HG03060 (cell line): ENCODE results near the gene CAMSAP2.
A peak's percentile ranks its signal among the peaks of the same experiment; 100 is the strongest.
"Not testable (repeated sequence)": the region's sequence is repeated elsewhere in the genome, so short reads cannot be mapped to it uniquely, and the experiment has no call there.

ENCODE experiments used
- ATAC-seq: cut with Tn5 transposase; IDR thresholded peaks from one replicate; pipeline ENCODE4 v1.9.1; 2021; ENCODE audit warnings: low read depth, moderate number of reproducible peaks; ENCODE audit not compliant: unreplicated experiment

The CAMSAP2 gene

GRCh38 chr1:200738949-200739651 is 407 bp downstream of the CAMSAP2 start:
- ATAC-seq = no peak

GRCh38 chr1:200739702-200740570 is 1.2 kb downstream of the CAMSAP2 start:
- ATAC-seq = no peak

GRCh38 chr1:200740571-200741208 is 2.0 kb downstream of the CAMSAP2 start:
- ATAC-seq = no peak

GRCh38 chr1:200741551-200742207 is 3.0 kb downstream of the CAMSAP2 start:
- ATAC-seq = no peak

GRCh38 chr1:200744143-200744542 is 5.5 kb downstream of the CAMSAP2 start:
- ATAC-seq = no peak

DNA sequence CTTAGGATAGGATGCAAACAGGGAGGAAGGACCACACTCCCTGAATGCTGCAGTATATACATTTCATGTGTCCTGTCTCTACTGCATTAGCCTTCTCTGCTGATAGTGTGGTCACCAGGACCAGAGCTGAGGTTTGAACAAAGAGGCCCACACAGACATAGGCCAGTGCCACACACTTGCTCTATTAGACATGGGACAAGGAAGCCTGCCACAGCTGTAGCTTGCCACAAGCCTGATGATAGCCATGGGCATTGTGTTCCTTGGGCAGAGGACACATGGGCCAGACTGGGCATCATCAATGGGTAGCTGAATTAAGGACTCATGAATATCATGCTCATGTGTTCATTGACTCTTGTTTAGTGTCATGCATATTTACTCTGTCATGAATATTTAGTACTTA is 10.4 kb downstream of the CAMSAP2 start:
- no peak for ATAC-seq

DNA sequence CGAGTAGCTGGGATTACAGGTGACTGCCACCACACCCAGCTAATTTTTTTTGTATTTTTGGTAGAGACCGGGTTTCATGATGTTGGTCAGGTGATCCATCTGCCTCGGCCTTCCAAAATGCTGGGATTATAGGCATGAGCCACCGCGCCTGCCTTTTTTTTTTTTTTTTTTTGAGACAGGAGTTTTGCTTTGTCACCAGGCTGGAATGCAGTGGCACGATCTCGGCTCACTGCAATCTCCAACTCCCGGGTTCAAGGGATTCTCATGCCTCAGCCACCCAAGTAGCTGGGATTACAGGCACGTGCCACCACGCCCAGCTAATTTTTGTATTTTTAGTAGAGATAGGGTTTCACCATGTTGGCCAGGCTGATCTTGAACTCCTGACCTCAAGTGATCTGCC is 12.1 kb downstream of the CAMSAP2 start:
- ATAC-seq = not testable (repeated sequence)

- peak; percentile 75 for ATAC-seq
These were observed 13.0 kb downstream of the CAMSAP2 start for GRCh38 chr1:200751717-200752116.

DNA sequence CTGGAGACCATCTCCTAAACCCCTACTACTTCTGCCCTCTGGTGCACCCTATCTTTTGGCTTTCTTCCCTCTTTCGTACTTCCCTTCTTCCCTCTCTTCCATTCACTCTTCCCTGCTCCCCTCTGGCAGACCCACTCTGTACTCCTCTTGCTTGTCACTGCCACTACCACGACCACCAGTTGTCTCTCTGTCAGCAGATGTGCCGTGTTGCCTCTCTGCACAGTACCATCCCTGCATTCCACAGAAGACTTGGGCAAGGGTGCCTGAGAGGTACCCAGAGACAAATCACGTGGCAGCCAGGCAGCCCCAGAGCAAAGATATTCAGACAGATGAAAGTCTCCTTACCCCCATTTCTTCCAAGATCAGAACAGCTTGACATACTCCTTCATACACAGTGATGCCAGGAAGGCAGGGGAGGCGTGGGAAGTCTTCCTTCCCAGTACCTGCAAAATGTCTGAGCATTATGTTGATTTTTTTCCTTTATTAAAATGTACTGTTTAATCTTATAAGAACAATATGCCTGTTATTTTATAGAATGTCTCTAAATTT is 15.0 kb downstream of the CAMSAP2 start:
- ATAC-seq = no peak

DNA sequence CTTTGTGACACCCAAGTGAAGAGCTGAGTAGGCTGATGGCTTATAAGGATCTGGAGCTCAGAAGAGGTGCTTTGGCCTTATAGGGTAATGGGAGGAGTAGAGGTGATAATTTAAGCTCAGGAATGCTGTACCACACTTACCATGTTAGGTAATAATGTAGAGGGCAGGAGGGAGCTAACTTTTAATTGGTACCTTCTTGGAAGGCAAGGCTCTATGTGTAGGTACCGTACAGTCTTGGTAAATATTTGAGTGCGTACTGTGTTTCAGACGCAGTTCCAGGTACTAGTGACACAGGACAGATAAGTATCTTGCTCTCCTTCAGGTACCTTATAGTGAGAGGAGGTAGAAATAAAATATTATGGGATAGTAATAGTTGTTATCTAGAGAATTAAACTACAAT is 16.8 kb downstream of the CAMSAP2 start:
- ATAC-seq = no peak

GRCh38 chr1:200762089-200762488 is 23.4 kb downstream of the CAMSAP2 start:
- ATAC-seq = no peak

- ATAC-seq = no peak
These were observed 28.6 kb downstream of the CAMSAP2 start for GRCh38 chr1:200767321-200767720.

- ATAC-seq = no peak
These were observed 33.2 kb downstream of the CAMSAP2 start for GRCh38 chr1:200771625-200772555.

DNA sequence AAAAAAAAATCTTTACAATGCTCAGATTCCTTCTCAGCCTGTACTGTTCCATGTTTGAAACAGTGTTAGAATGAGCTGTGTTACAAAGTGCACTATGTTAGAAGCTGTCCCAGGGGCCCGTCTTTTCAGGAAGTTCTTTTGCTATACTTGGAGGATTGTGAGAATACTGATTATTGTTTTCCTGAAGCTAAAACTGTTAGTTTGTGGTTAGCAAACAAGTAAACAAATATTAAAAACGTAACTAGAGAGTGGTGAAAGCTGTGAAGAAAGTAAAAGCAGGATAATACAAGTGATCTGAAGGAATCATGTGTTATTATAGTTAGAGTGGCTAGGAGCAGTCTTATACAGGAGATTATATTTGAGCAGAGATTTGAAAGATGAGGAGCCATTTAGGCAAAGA is 35.6 kb downstream of the CAMSAP2 start:
- no peak for ATAC-seq

DNA sequence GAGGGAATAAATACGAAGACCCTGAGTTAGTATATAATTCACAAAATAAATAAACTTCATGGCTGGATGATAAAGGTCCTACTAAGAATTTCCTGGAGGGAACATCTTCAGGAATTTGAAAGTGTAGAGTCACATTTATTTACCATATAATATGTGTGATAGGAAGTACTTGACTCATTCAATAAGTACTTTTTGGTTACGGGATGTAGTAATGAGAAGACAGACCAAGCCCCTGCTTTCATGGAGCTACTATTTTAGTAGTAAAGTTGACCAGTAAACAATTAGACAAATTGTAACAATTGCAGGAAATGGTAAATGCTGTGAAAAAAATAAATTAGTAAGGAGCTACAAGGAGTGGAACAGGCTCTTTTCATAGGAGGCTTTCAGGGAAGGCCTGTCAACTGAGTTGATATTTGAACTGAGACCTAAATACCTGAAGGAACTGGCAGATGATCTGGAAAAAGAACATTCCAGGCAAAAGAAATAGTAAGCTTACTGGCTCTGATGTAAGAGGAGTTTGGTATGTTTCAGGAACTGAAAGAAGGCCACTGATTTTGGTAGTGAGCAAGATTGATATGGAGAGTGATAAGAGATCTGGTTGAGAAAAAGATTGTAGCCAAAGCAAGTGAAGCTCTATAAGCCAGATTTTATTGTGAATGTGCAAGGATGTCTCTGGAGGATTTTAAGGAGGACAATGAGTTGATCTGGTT is 36.2 kb downstream of the CAMSAP2 start:
- no peak for ATAC-seq

- ATAC-seq = no peak
These were observed 37.2 kb downstream of the CAMSAP2 start for GRCh38 chr1:200775850-200776249.

DNA sequence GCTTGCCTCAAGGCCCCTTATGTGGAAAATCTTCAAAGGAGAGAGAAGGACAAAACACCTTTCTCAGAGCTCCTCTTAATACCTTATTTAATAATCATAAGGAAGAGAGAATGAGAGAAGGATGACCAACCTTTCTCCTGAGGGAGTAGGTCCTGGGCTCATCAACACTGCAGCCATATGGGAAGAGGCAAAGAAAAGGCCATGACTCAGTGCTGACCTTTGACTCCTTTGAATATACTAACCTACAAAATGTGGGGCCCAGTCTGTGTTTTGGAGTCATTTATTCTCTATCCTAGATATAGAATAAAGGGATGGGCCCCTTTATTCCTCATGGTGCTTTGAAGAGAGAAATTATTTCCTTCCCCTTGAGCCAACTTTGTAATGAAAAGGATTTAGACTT is 38.3 kb downstream of the CAMSAP2 start:
- no peak for ATAC-seq

DNA sequence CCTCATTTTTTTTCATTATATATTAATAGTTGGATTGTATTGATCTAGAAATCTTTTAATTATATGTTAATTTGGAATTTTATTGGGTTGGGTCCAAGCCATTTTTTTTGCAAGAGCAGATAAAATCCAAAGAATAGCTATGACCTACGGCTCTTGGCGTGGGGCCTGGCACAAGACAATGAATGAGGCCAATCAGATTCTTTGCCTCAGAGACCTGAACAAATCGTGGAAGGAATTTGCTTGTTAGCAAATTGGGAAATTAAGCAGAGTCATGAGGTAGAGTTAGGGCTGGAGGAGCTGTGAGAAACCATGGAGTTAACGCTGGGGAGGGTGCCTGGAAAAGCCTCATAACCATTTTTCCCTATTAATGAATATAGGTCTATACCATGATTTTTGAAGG is 40.1 kb downstream of the CAMSAP2 start:
- no peak for ATAC-seq

DNA sequence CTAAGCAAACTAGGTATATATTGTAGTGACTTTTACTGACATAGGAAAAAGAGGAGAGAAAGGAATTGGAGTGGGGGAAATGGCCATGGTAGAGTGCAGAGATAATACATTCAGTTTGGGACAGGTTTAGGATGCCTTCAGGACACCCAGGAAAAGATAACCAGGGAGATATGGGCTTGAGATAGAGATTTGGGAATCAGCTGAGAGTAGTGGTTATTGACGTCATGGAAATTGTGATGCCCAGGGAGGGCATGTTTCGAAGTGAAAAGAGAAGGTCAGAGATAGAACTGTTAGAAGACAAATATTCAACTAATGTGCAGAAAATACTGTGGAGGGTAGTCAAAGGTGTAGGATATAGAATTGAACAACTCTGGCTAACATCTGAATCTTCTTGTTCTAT is 40.6 kb downstream of the CAMSAP2 start:
- no peak for ATAC-seq
